AG09309 (cell line): ENCODE data around the gene MYL6.

Experiments
- DNase-seq: peaks from one replicate; pipeline ENCODE4 v3.0.0-alpha.2; 2010; ENCODE audit warnings: low read depth
- H3K4me3 ChIP-seq: 2 replicates; pipeline ENCODE4 v1.5.1; 2011; ENCODE audit warnings: mild to moderate bottlenecking, low read depth, low read length, moderate library complexity; ENCODE audit not compliant: control insufficient read depth
- TF ChIP-seq, protein P1 (sequence below): IDR thresholded peaks from 2 replicates; pipeline ENCODE4 v1.5.1; 2011; ENCODE audit warnings: mild to moderate bottlenecking, low read depth, low read length, inconsistent platforms; ENCODE audit not compliant: insufficient read depth, control insufficient read depth; ENCODE audit errors: missing control alignments

The MYL6 gene

DNA sequence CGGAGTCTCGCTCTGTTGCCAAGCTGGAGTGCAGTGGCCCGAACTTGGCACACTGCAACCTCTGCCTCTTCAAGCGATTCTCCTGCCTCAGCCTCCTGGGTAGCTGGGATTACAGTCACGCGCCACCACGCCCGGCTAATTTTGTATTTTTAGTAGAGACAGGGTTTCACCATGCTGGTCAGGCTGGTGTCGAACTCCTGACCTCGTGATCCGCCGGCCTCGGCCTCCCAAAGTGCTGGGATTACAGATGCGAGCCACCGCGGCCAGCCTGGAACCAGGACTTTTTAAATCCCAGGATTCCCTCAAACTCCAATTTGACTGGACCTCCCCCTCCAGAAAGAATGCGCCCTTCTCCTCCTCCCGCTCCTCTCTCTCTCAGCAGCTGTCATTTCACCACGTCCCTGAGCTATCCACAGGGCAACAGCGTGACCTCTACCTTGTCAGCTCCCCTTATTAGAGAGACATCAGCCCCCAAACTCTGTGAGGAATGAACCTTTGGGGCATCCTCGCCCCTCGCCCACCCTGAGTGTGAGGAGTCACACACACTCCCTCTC lies 28.1 kb upstream of the MYL6 start:
- H3K4me3 ChIP-seq = peak overlapping the region; percentile 95
- no peak for DNase-seq
- TF ChIP-seq, protein P1, sequence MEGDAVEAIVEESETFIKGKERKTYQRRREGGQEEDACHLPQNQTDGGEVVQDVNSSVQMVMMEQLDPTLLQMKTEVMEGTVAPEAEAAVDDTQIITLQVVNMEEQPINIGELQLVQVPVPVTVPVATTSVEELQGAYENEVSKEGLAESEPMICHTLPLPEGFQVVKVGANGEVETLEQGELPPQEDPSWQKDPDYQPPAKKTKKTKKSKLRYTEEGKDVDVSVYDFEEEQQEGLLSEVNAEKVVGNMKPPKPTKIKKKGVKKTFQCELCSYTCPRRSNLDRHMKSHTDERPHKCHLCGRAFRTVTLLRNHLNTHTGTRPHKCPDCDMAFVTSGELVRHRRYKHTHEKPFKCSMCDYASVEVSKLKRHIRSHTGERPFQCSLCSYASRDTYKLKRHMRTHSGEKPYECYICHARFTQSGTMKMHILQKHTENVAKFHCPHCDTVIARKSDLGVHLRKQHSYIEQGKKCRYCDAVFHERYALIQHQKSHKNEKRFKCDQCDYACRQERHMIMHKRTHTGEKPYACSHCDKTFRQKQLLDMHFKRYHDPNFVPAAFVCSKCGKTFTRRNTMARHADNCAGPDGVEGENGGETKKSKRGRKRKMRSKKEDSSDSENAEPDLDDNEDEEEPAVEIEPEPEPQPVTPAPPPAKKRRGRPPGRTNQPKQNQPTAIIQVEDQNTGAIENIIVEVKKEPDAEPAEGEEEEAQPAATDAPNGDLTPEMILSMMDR = no peak

DNA sequence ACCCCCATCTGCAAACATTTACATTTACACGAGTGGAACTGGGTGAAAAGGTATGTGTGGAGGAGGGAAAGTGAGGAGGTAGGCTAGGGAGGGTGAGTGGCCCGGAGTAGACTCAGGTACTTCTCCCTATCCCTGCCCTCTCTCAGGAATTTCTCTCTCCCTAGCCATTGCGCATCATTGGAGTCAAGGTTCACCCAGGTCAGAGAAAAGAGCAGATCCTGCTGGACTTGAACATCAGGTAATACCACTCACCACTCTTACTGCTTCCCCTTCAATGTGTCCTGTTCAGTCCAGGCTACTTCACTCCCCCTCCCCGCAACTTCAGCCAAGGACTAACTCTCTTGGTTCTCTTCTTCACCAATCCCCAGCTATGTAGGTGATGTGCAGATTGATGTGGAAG lies 27.3 kb upstream of the MYL6 start:
- no peak for DNase-seq
- TF ChIP-seq, protein P1 = no peak
- H3K4me3 ChIP-seq = no peak overlapping the region

DNA sequence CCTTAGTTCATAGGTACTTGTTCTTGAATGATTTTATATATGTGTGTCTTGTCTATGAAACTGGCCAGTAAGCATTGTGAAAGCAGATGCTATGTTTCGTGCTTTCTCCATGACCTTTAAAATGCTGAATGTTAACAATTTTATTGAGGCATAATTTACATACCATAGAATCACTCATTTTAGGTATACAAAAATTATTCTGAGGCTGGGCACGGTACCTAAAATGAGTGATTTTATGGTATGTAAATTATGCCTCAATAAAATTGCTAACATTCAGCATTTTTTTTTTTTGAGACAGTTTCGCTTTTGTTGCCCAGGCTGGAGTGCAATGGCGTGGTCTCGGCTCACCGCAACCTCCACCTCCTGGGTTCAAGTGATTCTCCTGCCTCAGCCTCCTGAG lies 23.3 kb upstream of the MYL6 start:
- TF ChIP-seq, protein P1 = no peak
- H3K4me3 ChIP-seq = no peak overlapping the region

DNA sequence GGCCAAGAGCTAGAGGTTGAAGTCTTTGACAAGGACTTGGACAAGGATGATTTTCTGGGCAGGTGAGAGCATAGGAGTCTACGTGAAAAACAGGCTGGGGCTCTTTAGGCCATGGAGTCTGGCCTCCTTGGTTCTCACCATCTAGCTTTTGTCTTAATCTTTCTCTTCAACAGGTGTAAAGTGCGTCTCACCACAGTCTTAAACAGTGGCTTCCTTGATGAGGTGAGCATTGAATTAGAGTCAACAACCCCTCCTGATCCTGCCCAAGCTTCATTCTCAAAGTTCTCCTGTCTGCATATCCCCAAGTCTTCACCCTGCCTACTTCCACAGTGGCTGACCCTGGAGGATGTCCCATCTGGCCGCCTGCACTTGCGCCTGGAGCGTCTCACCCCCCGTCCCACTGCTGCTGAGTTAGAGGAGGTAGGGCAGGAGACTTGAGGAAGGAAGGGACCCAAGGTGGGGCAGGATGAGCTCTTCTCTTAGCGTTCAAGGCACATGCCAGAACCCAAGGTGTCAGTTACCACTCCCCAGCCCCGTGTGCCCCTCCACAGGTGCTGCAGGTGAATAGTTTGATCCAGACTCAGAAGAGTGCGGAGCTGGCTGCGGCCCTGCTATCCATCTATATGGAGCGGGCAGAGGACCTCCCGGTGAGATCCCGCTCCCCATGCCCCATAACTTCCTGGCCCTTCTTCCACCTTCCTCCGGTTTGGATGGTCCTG lies 20.1 kb upstream of the MYL6 start:
- no peak for DNase-seq
- TF ChIP-seq, protein P1 = no peak
- no peak overlapping the region for H3K4me3 ChIP-seq

More for the DNA sequence above, 23.3 kb upstream of the MYL6 start:
- DNase-seq = no peak

DNA sequence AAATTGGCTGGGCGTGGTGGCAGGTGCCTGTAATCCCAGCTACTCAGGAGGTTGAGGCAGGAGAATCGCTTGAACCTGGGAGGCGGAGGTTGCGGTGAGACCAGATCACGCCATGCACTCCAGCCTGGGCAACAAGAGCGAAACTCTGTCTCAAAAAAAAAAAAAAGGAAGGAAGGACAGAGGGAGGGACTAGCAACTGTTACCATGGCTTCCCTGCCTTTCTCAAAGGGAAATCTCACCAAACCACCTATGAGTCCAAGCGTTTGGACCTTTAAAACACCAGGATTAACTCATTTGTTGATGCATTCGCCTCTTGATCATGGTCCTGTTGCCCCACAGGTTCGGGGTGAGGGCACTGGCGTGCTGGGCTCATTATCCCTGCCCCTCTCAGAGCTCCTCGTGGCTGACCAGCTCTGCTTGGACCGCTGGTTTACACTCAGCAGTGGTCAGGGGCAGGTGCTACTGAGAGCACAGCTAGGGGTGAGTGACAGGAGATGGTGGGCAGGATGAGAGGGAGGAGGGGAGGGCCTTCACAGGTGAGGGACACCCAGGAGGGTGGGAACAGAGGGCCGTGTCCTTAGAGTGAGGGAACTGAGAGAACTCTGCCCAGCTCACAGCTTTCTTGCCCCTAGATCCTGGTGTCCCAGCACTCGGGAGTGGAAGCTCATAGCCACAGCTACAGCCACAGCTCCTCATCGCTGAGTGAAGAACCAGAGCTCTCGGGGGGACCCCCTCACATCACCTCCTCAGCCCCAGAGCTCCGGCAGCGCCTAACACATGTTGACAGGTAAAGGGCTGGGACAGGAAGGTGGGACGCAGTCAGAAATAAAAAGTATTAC lies 16.0 kb upstream of the MYL6 start:
- H3K4me3 ChIP-seq = no peak overlapping the region
- DNase-seq = no peak
- TF ChIP-seq, protein P1 = no peak

DNA sequence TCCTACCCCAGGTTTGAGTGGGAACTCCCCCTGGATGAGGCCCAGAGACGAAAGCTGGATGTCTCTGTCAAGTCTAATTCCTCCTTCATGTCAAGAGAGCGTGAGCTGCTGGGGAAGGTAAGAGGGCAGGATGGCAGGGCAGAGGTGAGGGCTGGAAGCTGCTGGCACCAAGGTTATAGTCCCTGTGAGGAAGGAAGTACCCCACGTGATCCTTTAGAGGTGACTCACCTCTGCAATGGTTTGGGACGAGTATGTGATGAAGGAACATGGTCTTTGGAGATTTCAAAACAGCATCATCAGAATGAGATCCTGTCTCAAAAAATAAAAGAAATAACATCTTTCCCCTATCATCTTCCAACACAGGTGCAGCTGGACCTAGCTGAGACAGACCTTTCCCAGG lies 14.9 kb upstream of the MYL6 start:
- no peak overlapping the region for H3K4me3 ChIP-seq
- DNase-seq = no peak
- TF ChIP-seq, protein P1 = no peak
